HL-60 (cell line): ENCODE data around the gene UBE2E1.
"Not testable (repeated sequence)": the region's sequence is repeated elsewhere in the genome, so short reads cannot be mapped to it uniquely, and the experiment has no call there.

Experiments used
- DNase-seq, 2 experiments: peaks; one replicate each; pipeline ENCODE4 v3.0.0-alpha.2; 2010 to 2020; ENCODE audit warnings: low read depth in 1 of 2, low spot score in 1 of 2
- H3K27ac ChIP-seq: fragments of 250-450 bp; sonication (Bioruptor Pico); replicated peaks from 2 replicates; pipeline ENCODE4 v1.5.1; 2020; ENCODE audit warnings: mild to moderate bottlenecking, moderate library complexity
- H3K27me3 ChIP-seq: fragments of 250-450 bp; sonication (Bioruptor Pico); 2 replicates; pipeline ENCODE4 v1.5.1; 2021; ENCODE audit warnings: mild to moderate bottlenecking, moderate library complexity; ENCODE audit not compliant: insufficient read depth, poor library complexity, severe bottlenecking
- H3K4me3 ChIP-seq: replicated peaks from 2 replicates; pipeline ENCODE4 v1.5.1; 2011; ENCODE audit warnings: mild to moderate bottlenecking, control low read depth, low read length; ENCODE audit not compliant: insufficient read depth
- GABPA ChIP-seq: IDR thresholded peaks from 2 replicates; pipeline ENCODE4 v1.6.1; 2012; ENCODE audit warnings: low read depth
- POLR2AphosphoS5 ChIP-seq: IDR thresholded peaks from 2 replicates; pipeline ENCODE4 v1.6.1; 2012; ENCODE audit warnings: low read depth
- SPI1 ChIP-seq: IDR thresholded peaks from 2 replicates; pipeline ENCODE4 v1.6.1; 2012; ENCODE audit warnings: low read depth, mild to moderate bottlenecking, borderline replicate concordance
- TF ChIP-seq, protein P1 (sequence below): IDR thresholded peaks from one replicate; pipeline ENCODE4 v1.5.1; 2011; ENCODE audit warnings: low read length, control low read depth, inconsistent platforms; ENCODE audit not compliant: insufficient read depth
- TF ChIP-seq, protein P2 (sequence below): IDR thresholded peaks from 2 replicates; pipeline ENCODE4 v1.6.1; 2012; ENCODE audit warnings: low read depth; ENCODE audit not compliant: insufficient replicate concordance

Gene UBE2E1

GRCh38 chr3:23867838-23868237 is 62.1 kb downstream of the UBE2E1 start:
- Histone ChIP-seq H3K4me3 (no peak overlapping the region), H3K27ac (no peak overlapping the region), H3K27me3 (no peaks in the 10 kb centered on the region)
- TF ChIP-seq, protein P1, sequence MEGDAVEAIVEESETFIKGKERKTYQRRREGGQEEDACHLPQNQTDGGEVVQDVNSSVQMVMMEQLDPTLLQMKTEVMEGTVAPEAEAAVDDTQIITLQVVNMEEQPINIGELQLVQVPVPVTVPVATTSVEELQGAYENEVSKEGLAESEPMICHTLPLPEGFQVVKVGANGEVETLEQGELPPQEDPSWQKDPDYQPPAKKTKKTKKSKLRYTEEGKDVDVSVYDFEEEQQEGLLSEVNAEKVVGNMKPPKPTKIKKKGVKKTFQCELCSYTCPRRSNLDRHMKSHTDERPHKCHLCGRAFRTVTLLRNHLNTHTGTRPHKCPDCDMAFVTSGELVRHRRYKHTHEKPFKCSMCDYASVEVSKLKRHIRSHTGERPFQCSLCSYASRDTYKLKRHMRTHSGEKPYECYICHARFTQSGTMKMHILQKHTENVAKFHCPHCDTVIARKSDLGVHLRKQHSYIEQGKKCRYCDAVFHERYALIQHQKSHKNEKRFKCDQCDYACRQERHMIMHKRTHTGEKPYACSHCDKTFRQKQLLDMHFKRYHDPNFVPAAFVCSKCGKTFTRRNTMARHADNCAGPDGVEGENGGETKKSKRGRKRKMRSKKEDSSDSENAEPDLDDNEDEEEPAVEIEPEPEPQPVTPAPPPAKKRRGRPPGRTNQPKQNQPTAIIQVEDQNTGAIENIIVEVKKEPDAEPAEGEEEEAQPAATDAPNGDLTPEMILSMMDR, result no peak
- TF ChIP-seq POLR2AphosphoS5 (no peak), SPI1 (no peak), GABPA (no peak)
- TF ChIP-seq, protein P2, sequence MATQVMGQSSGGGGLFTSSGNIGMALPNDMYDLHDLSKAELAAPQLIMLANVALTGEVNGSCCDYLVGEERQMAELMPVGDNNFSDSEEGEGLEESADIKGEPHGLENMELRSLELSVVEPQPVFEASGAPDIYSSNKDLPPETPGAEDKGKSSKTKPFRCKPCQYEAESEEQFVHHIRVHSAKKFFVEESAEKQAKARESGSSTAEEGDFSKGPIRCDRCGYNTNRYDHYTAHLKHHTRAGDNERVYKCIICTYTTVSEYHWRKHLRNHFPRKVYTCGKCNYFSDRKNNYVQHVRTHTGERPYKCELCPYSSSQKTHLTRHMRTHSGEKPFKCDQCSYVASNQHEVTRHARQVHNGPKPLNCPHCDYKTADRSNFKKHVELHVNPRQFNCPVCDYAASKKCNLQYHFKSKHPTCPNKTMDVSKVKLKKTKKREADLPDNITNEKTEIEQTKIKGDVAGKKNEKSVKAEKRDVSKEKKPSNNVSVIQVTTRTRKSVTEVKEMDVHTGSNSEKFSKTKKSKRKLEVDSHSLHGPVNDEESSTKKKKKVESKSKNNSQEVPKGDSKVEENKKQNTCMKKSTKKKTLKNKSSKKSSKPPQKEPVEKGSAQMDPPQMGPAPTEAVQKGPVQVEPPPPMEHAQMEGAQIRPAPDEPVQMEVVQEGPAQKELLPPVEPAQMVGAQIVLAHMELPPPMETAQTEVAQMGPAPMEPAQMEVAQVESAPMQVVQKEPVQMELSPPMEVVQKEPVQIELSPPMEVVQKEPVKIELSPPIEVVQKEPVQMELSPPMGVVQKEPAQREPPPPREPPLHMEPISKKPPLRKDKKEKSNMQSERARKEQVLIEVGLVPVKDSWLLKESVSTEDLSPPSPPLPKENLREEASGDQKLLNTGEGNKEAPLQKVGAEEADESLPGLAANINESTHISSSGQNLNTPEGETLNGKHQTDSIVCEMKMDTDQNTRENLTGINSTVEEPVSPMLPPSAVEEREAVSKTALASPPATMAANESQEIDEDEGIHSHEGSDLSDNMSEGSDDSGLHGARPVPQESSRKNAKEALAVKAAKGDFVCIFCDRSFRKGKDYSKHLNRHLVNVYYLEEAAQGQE, result no peak
- no peak for DNase-seq

DNA sequence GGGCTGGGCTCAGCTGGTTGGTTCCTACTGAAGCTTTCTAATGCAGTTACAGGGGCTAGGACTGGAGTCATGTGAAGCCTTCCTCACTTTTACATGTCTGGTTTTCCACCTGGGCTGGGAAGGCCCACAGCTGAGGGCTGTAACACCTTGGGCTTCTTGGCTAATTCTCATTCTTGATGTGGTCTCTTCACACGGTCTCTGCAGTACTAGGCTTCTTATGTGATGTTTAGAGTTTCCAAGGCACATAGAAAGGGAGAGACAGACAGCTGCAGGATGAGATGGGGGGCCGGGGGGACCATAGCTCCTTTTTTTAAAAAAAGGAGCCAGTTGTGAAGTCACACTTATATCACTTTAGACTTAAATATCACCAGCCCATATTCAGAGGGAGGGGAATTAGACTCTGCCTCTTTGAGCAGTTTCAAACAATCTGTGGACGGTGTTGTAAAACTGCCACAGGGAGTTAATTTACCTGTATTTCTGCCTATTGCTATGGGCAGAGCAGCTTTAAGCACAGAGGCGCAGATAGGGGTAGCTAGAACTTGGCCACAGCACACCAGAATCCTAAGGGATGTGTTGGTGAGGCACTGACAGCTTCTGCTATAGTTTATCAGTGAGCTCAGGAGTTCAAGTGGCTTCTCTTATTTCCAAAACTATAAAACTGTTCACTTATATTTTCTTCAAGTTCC is 64.4 kb downstream of the UBE2E1 start:
- no peak for TF ChIP-seq GABPA
- TF ChIP-seq POLR2AphosphoS5, result no peak
- TF ChIP-seq, protein P1, result no peak
- no peak for TF ChIP-seq SPI1
- TF ChIP-seq, protein P2, result no peak
- no peak overlapping the region for H3K4me3 ChIP-seq
- no peak for DNase-seq
- no peak overlapping the region for H3K27ac ChIP-seq
- H3K27me3 ChIP-seq, result no peaks in the 10 kb centered on the region

- H3K27me3 ChIP-seq, DNase-seq, H3K4me3 ChIP-seq, H3K27ac ChIP-seq: not testable (repeated sequence)
These were observed 64.9 kb downstream of the UBE2E1 start for GRCh38 chr3:23870663-23871043.

DNA sequence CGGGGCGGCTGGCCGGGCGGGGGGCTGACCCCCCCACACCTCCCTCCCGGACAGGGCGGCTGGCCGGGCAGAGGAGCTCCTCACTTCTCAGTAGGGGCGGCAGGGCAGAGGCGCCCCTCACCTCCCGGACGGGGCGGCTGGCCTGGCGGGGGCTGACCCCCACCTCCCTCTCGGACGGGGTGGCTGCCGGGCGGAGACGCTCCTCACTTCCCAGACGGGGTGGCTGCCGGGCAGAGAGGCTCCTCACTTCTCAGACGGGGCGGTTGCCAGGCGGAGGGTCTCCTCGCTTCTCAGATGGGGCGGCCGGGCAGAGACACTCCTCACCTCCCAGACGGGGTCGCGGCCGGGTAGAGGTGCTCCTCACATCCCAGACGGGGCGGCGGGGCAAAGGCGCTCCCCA is 65.6 kb downstream of the UBE2E1 start:
- not testable (repeated sequence) for H3K4me3 ChIP-seq, H3K27ac ChIP-seq, DNase-seq, H3K27me3 ChIP-seq

DNA sequence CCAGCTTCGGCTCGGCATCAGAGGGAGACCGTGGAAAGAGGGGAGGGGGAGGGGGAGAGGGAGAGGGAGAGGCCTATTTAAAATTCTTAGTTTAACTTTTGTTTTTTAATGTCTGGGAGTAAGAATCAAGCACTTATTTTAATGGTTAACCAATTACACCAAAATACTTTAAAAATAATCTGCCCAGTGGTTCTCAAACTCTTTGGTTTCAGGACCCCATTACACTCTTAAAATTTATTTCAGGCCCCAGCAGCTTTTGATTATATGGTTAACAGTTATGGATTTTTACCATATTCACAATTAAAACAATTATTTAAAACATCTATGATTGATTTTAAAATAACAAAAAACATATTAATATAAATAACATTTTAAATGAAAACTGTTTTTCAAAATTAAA is 66.6 kb downstream of the UBE2E1 start:
- TF ChIP-seq, protein P1, result no peak
- TF ChIP-seq GABPA (no peak), POLR2AphosphoS5 (no peak), SPI1 (no peak)
- TF ChIP-seq, protein P2, result no peak
- no peak overlapping the region for H3K27ac ChIP-seq
- DNase-seq, result no peak
- no peak overlapping the region for H3K4me3 ChIP-seq
- H3K27me3 ChIP-seq, result no peaks in the 10 kb centered on the region
